Activated B cell treated with CpG ODN at 0.5 μM for 24 hours (primary cell): ENCODE results near the gene SCD5. TPM values are rescaled to one million over a fixed set of nuclear protein-coding genes. Genes with fewer than 3 reads are reported as not detected.

Experiments used
- ATAC-seq: fragments of 200-7000 bp; cut with Tn5 transposase; one replicate; pipeline ENCODE4 v1.10.0; 2021; ENCODE audit warnings: low read depth, mild to moderate bottlenecking, moderate library complexity
- CTCF ChIA-PET: fragments of 350-600 bp; sonication (Branson Sonifier 250); formaldehyde crosslinking; loops from one replicate; lab custom pipeline; 2021; ENCODE audit warnings: antibody characterized with exemption; lab: Charles Lee
- POLR2A ChIA-PET: fragments of 350-600 bp; sonication (Branson Sonifier 250); formaldehyde crosslinking; loops from one replicate; lab custom pipeline; 2021; ENCODE audit warnings: antibody characterized with exemption; lab: Charles Lee
- DNase-seq: peaks from one replicate; pipeline ENCODE4 v3.0.0; 2022
- H3K27ac Mint-ChIP-seq: one replicate; pipeline ENCODE4 v1.8.0; 2020; ENCODE audit warnings: mixed read lengths
- H3K27me3 Mint-ChIP-seq: one replicate; pipeline ENCODE4 v1.8.0; 2021; ENCODE audit warnings: mixed read lengths
- H3K36me3 Mint-ChIP-seq: one replicate; pipeline ENCODE4 v1.8.0; 2021; ENCODE audit warnings: low read depth, mixed read lengths
- H3K4me1 Mint-ChIP-seq: one replicate; pipeline ENCODE4 v1.8.0; 2021; ENCODE audit warnings: mixed read lengths
- H3K4me3 Mint-ChIP-seq: one replicate; pipeline ENCODE4 v1.8.0; 2020; ENCODE audit warnings: mild to moderate bottlenecking, mixed read lengths
- H3K9me3 Mint-ChIP-seq: one replicate; pipeline ENCODE4 v1.8.0; 2020; ENCODE audit warnings: mixed read lengths
- CTCF ChIP-seq: fragments of 200-600 bp; IDR thresholded peaks from one replicate; pipeline ENCODE4 v1.8.0; 2022; ENCODE audit warnings: antibody characterized with exemption, mild to moderate bottlenecking
- intact Hi-C: fragments of 100-400 bp; cut with micrococcal nuclease; formaldehyde crosslinking; loops from one replicate; pipeline ENCODE4 v1.15.1; 2024
- total RNA-seq: library from RNA; stranded (reverse); gene quantifications from 2 replicates; pipeline ENCODE4 v1.2.3, GENCODE V29; 2022

The SCD5 gene
- total RNA-seq, 1 donor from 2014 or later, result not detected

- TF ChIP-seq CTCF, result no peak
- ATAC-seq (no peak), DNase-seq (no peak)
- no peaks in the 10 kb centered on the region for H3K36me3 Mint-ChIP-seq
- no peaks in the 10 kb centered on the region for H3K4me1 Mint-ChIP-seq
- no peak overlapping the region for H3K27ac Mint-ChIP-seq
- ChIA-PET CTCF (no interaction called here), POLR2A (no interaction called here)
- no peak overlapping the region for H3K4me3 Mint-ChIP-seq
- peaks cover 7% of the 10 kb centered on the region for H3K27me3 Mint-ChIP-seq
- intact Hi-C loops, result no loop called here
- H3K9me3 Mint-ChIP-seq, result no peaks in the 10 kb centered on the region
These were observed 154.4 kb downstream of the SCD5 start for GRCh38 chr4:82643994-82644733.

GRCh38 chr4:82642331-82642730 is 156.3 kb downstream of the SCD5 start:
- no peaks in the 10 kb centered on the region for H3K4me1 Mint-ChIP-seq

GRCh38 chr4:82640540-82640939 is 158.1 kb downstream of the SCD5 start:
- Mint-ChIP-seq H3K36me3 (no peaks in the 10 kb centered on the region), H3K9me3 (no peaks in the 10 kb centered on the region), H3K4me3 (no peak overlapping the region), H3K27ac (no peak overlapping the region), H3K4me1 (no peaks in the 10 kb centered on the region), H3K27me3 (peaks cover 2% of the 10 kb centered on the region)
- DNase-seq (no peak), ATAC-seq (no peak)
- POLR2A ChIA-PET, result no interaction called here
- TF ChIP-seq CTCF, result no peak
- intact Hi-C loops, result no loop called here
- CTCF ChIA-PET, result no interaction called here

More at GRCh38 chr4:82642331-82642730, 156.3 kb downstream of the SCD5 start:
- ChIA-PET POLR2A (no interaction called here), CTCF (no interaction called here)
- no peaks in the 10 kb centered on the region for H3K36me3 Mint-ChIP-seq
- no peak for TF ChIP-seq CTCF
- H3K4me3 Mint-ChIP-seq, result no peak overlapping the region
- H3K27ac Mint-ChIP-seq, result no peak overlapping the region
- DNase-seq (no peak), ATAC-seq (no peak)
- peaks cover 7% of the 10 kb centered on the region for H3K27me3 Mint-ChIP-seq
- H3K9me3 Mint-ChIP-seq, result no peaks in the 10 kb centered on the region
- intact Hi-C loops, result no loop called here

- Mint-ChIP-seq H3K27ac (no peak overlapping the region), H3K9me3 (no peaks in the 10 kb centered on the region), H3K4me3 (no peak overlapping the region), H3K27me3 (peaks cover 2% of the 10 kb centered on the region), H3K4me1 (no peaks in the 10 kb centered on the region), H3K36me3 (no peaks in the 10 kb centered on the region)
- ATAC-seq (no peak), DNase-seq (no peak)
- POLR2A ChIA-PET, result no interaction called here
- CTCF ChIA-PET, result no interaction called here
- no peak for TF ChIP-seq CTCF
- intact Hi-C loops, result no loop called here
These were observed 158.6 kb downstream of the SCD5 start for GRCh38 chr4:82639971-82640370.

- H3K27ac Mint-ChIP-seq, result no peak overlapping the region
- no peak for TF ChIP-seq CTCF
- intact Hi-C loops, result no loop called here
- no peaks in the 10 kb centered on the region for H3K4me1 Mint-ChIP-seq
- ATAC-seq (no peak), DNase-seq (no peak)
- POLR2A ChIA-PET, result no interaction called here
- peaks cover 2% of the 10 kb centered on the region for H3K27me3 Mint-ChIP-seq
- CTCF ChIA-PET, result no interaction called here
- H3K36me3 Mint-ChIP-seq, result no peaks in the 10 kb centered on the region
- no peak overlapping the region for H3K4me3 Mint-ChIP-seq
- peaks cover 4% of the 10 kb centered on the region for H3K9me3 Mint-ChIP-seq
These were observed 160.1 kb downstream of the SCD5 start for GRCh38 chr4:82638479-82638878.
